Gastrocnemius medialis (tissue), 4 donors: ENCODE results near the gene GOLGA3.

ENCODE experiments used
- POLR2A ChIP-seq, 2 donors: fragments of 450-650 bp; IDR thresholded peaks; one replicate each; pipeline ENCODE4 v1.6.1; 2017; ENCODE audit warnings: antibody characterized with exemption in 2 of 2, mild to moderate bottlenecking in 2 of 2, moderate library complexity in 2 of 2
- TF ChIP-seq, protein P1 (sequence below), 5 experiments: fragments of 450-650 bp in 3 of 5; fragments of 200-600 bp in 2 of 5; sonication (generic) in 2 of 5; IDR thresholded peaks in 4 of 5; conservative IDR thresholded peaks in 1 of 5; 1 replicate in 4 of 5; 2 replicates in 1 of 5; pipeline ENCODE4 v1.5.1; 2016 to 2019; ENCODE audit warnings: antibody characterized with exemption in 5 of 5, mild to moderate bottlenecking in 3 of 5, moderate library complexity in 3 of 5

GRCh38 chr12:132730353-132730752 is 98.3 kb downstream of the GOLGA3 start:
- TF ChIP-seq, protein P1, sequence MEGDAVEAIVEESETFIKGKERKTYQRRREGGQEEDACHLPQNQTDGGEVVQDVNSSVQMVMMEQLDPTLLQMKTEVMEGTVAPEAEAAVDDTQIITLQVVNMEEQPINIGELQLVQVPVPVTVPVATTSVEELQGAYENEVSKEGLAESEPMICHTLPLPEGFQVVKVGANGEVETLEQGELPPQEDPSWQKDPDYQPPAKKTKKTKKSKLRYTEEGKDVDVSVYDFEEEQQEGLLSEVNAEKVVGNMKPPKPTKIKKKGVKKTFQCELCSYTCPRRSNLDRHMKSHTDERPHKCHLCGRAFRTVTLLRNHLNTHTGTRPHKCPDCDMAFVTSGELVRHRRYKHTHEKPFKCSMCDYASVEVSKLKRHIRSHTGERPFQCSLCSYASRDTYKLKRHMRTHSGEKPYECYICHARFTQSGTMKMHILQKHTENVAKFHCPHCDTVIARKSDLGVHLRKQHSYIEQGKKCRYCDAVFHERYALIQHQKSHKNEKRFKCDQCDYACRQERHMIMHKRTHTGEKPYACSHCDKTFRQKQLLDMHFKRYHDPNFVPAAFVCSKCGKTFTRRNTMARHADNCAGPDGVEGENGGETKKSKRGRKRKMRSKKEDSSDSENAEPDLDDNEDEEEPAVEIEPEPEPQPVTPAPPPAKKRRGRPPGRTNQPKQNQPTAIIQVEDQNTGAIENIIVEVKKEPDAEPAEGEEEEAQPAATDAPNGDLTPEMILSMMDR (IDR thresholded peaks at IDR 0.05 in 4 of 5, conservative IDR thresholded peaks at IDR 0.05 in 1 of 5) = no peak
- no peak for TF ChIP-seq POLR2A (IDR thresholded peaks at IDR 0.05)
